Measurements from ENCODE around the gene CFLAR. TPM values are rescaled to one million over a fixed set of nuclear protein-coding genes. Genes with fewer than 3 reads are reported as not detected.

The CFLAR gene
- total and polyA plus RNA-seq, 2 of the 13 experiments (the other 11 are each of a cell fraction or from before 2014, with no cell fraction given) = 43.8 to 92.1 TPM

DNA sequence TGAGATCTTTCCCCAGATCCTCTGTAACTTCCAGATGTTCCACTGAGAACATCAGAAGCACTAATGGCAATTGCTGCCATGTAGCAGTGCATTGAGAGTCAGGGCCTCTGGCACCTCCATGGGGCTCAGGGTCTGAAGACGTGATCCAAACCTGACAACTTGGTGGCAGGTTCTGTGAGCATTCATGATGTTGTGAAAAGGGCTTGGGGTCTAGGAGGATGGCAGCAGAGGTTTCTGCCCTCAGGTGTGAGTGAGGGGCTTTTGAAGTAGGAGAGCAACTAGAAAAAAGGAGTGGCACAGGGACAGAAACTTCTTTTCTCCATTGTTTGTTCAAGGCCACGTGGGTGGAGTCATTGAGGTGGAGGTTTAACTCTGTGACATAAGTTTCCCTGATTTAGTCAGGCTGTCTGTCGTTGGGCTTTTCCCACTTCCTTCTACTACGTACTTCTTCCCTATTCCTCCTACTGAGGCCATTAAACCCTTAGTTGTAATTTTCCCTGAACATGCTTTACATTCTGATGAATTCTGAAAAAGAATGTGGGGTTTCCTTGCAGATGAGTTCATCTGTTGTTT is 13.1 kb downstream of the CFLAR start (continued):
- TF ChIP-seq, protein P1, sequence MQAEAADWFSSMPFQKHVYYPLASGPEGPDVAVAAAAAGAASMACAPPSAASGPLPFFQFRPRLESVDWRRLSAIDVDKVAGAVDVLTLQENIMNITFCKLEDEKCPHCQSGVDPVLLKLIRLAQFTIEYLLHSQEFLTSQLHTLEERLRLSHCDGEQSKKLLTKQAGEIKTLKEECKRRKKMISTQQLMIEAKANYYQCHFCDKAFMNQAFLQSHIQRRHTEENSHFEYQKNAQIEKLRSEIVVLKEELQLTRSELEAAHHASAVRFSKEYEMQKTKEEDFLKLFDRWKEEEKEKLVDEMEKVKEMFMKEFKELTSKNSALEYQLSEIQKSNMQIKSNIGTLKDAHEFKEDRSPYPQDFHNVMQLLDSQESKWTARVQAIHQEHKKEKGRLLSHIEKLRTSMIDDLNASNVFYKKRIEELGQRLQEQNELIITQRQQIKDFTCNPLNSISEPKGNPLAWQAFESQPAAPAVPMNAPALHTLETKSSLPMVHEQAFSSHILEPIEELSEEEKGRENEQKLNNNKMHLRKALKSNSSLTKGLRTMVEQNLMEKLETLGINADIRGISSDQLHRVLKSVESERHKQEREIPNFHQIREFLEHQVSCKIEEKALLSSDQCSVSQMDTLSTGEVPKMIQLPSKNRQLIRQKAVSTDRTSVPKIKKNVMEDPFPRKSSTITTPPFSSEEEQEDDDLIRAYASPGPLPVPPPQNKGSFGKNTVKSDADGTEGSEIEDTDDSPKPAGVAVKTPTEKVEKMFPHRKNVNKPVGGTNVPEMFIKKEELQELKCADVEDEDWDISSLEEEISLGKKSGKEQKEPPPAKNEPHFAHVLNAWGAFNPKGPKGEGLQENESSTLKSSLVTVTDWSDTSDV (CRISPR knock-in tag; IDR thresholded peaks at IDR 0.05) = no peak
- TF ChIP-seq FOSL1 (CRISPR knock-in tag; IDR thresholded peaks at IDR 0.05; ENCODE audit: borderline replicate concordance) = no peak
- no peak for TF ChIP-seq ZBTB8A (CRISPR knock-in tag; IDR thresholded peaks at IDR 0.05; ENCODE audit: borderline replicate concordance, low read depth)
- TF ChIP-seq ZNF652 (CRISPR knock-in tag; IDR thresholded peaks at IDR 0.05; ENCODE audit: borderline replicate concordance, low read depth) = no peak
- TF ChIP-seq CEBPG (CRISPR knock-in tag; IDR thresholded peaks at IDR 0.05) = 0 out of 2 replicates have a peak, but pooled peaks have one; percentile 9
- TF ChIP-seq, protein P2, sequence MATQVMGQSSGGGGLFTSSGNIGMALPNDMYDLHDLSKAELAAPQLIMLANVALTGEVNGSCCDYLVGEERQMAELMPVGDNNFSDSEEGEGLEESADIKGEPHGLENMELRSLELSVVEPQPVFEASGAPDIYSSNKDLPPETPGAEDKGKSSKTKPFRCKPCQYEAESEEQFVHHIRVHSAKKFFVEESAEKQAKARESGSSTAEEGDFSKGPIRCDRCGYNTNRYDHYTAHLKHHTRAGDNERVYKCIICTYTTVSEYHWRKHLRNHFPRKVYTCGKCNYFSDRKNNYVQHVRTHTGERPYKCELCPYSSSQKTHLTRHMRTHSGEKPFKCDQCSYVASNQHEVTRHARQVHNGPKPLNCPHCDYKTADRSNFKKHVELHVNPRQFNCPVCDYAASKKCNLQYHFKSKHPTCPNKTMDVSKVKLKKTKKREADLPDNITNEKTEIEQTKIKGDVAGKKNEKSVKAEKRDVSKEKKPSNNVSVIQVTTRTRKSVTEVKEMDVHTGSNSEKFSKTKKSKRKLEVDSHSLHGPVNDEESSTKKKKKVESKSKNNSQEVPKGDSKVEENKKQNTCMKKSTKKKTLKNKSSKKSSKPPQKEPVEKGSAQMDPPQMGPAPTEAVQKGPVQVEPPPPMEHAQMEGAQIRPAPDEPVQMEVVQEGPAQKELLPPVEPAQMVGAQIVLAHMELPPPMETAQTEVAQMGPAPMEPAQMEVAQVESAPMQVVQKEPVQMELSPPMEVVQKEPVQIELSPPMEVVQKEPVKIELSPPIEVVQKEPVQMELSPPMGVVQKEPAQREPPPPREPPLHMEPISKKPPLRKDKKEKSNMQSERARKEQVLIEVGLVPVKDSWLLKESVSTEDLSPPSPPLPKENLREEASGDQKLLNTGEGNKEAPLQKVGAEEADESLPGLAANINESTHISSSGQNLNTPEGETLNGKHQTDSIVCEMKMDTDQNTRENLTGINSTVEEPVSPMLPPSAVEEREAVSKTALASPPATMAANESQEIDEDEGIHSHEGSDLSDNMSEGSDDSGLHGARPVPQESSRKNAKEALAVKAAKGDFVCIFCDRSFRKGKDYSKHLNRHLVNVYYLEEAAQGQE (IDR thresholded peaks at IDR 0.05; ENCODE audit: borderline replicate concordance in 1 of 2, low read depth in 1 of 2, low read length in 2 of 2) = no peak
- TF ChIP-seq YEATS4 (CRISPR knock-in tag; IDR thresholded peaks at IDR 0.05; ENCODE audit: borderline replicate concordance) = no peak
- TF ChIP-seq ZNF674 (CRISPR knock-in tag; IDR thresholded peaks at IDR 0.05; ENCODE audit: low read depth) = no peak
- 0 out of 2 replicates have a peak, but pooled peaks have one; percentile 17 for TF ChIP-seq ZNF501 (CRISPR knock-in tag; IDR thresholded peaks at IDR 0.05)
- TF ChIP-seq LCORL (IDR thresholded peaks at IDR 0.05) = no peak
- no peak for TF ChIP-seq LCORL (CRISPR knock-in tag; IDR thresholded peaks at IDR 0.05)
- no peak for TF ChIP-seq ZNF678 (CRISPR knock-in tag; IDR thresholded peaks at IDR 0.05)
- no peak for TF ChIP-seq HOXA7 (CRISPR knock-in tag; IDR thresholded peaks at IDR 0.05)
- TF ChIP-seq KLF13 (CRISPR knock-in tag; IDR thresholded peaks at IDR 0.05) = no peak
- TF ChIP-seq ELF3 (CRISPR knock-in tag; IDR thresholded peaks at IDR 0.05) = peak; percentile 91
- no peak for TF ChIP-seq ZNF891 (CRISPR knock-in tag; IDR thresholded peaks at IDR 0.05)
- no peak for TF ChIP-seq ZZZ3 (CRISPR knock-in tag; IDR thresholded peaks at IDR 0.05; ENCODE audit: borderline replicate concordance)
- peak; percentile 91 for TF ChIP-seq RBM22 (optimal IDR thresholded peaks at IDR 0.05; ENCODE audit: low read length)
- TF ChIP-seq ZNF432 (CRISPR knock-in tag; IDR thresholded peaks at IDR 0.05; ENCODE audit: borderline replicate concordance) = no peak
- 0 out of 2 replicates have a peak, but pooled peaks have one; percentile 39 for TF ChIP-seq SOX13 (IDR thresholded peaks at IDR 0.05)
- peak in 1 of 2 experiments; percentile 90; a peak in 2 of 4 replicates for TF ChIP-seq SOX13 (CRISPR knock-in tag; conservative IDR thresholded peaks at IDR 0.05 in 1 of 2, IDR thresholded peaks at IDR 0.05 in 1 of 2)
- no peak for TF ChIP-seq U2AF1 (optimal IDR thresholded peaks at IDR 0.05; ENCODE audit: low read depth, low read length)
- no peak for TF ChIP-seq ZNF343 (CRISPR knock-in tag; IDR thresholded peaks at IDR 0.05)
- no peak for TF ChIP-seq NFATC3 (CRISPR knock-in tag; IDR thresholded peaks at IDR 0.05)
- 0 out of 2 replicates have a peak, but pooled peaks have one; percentile 21 for TF ChIP-seq MIER3 (CRISPR knock-in tag; IDR thresholded peaks at IDR 0.05; ENCODE audit: borderline replicate concordance)
- TF ChIP-seq RARG (CRISPR knock-in tag; IDR thresholded peaks at IDR 0.05; ENCODE audit: low read depth) = no peak
- no peak; the same call in 1 of the 2 replicates for TF ChIP-seq ZNF292 (CRISPR knock-in tag; IDR thresholded peaks at IDR 0.05; ENCODE audit: borderline replicate concordance, low read depth)
